SJCRH30 (cell line): ENCODE data around the gene ITCH. TPM values are rescaled to one million over a fixed set of nuclear protein-coding genes. Genes with fewer than 3 reads are reported as not detected.
"Not testable (repeated sequence)": the region's sequence is repeated elsewhere in the genome, so short reads cannot be mapped to it uniquely, and the experiment has no call there.

Experiments used
- DNase-seq, 2 experiments: peaks; one replicate each; pipeline ENCODE4 v3.0.0-alpha.2; 2015 to 2020
- H3K27ac ChIP-seq: fragments of 250-450 bp; sonication (Bioruptor Pico); 2 replicates; pipeline ENCODE4 v1.5.1; 2020; ENCODE audit warnings: mild to moderate bottlenecking, moderate library complexity
- H3K27me3 ChIP-seq: fragments of 250-450 bp; sonication (Bioruptor Pico); 2 replicates; pipeline ENCODE4 v1.5.1; 2020; ENCODE audit warnings: mild to moderate bottlenecking, moderate library complexity
- H3K36me3 ChIP-seq: fragments of 250-450 bp; sonication (Bioruptor Pico); 2 replicates; pipeline ENCODE4 v1.5.1; 2020; ENCODE audit warnings: mild to moderate bottlenecking, moderate library complexity
- H3K4me1 ChIP-seq: fragments of 250-450 bp; sonication (Bioruptor Pico); 2 replicates; pipeline ENCODE4 v1.5.1; 2020; ENCODE audit warnings: mild to moderate bottlenecking, moderate library complexity
- H3K4me3 ChIP-seq: fragments of 250-450 bp; sonication (Bioruptor Pico); 2 replicates; pipeline ENCODE4 v1.5.1; 2020; ENCODE audit warnings: mild to moderate bottlenecking, moderate library complexity
- H3K9me3 ChIP-seq: fragments of 250-450 bp; sonication (Bioruptor Pico); replicated peaks from 2 replicates; pipeline ENCODE4 v1.5.1; 2020; ENCODE audit warnings: mild to moderate bottlenecking, moderate library complexity
- total RNA-seq: library from RNA; depleted of rRNA; stranded (reverse); fragments of >200 nt; shearing (Covaris generic); gene quantifications from 2 replicates; pipeline ENCODE4 v1.2.3, GENCODE V29; 2014; rRNA removed

ITCH gene
- 89.5 and 91.1 TPM in 2 replicates for total RNA-seq

- Histone ChIP-seq H3K9me3 (no peaks in the 10 kb centered on the region), H3K27me3 (no peaks in the 10 kb centered on the region), H3K4me1 (peaks cover 5% of the 10 kb centered on the region; the same call in 1 of the 2 replicates), H3K36me3 (peaks cover 12% of the 10 kb centered on the region), H3K4me3 (peak within 1 kb of the TSS; percentile 80), H3K27ac (peak within 1 kb of the TSS; percentile 74)
- peak; percentile 99 for DNase-seq
These were observed at the start of gene ITCH for GRCh38 chr20:34363062-34363464. ITCH (plus strand) TSS chr20:34363273; CDS start chr20:34393812, 30,539 bp downstream.

- no peak overlapping the region for H3K27ac ChIP-seq
- DNase-seq: no peak
- no peaks in the 10 kb centered on the region for H3K9me3 ChIP-seq
- H3K36me3 ChIP-seq: no peaks in the 10 kb centered on the region
- H3K4me1 ChIP-seq: no peaks in the 10 kb centered on the region; the same call in 1 of the 2 replicates
- H3K27me3 ChIP-seq: no peaks in the 10 kb centered on the region
- no peak overlapping the region for H3K4me3 ChIP-seq
These were observed 47.8 kb upstream of the ITCH start for GRCh38 chr20:34315236-34315635.

GRCh38 chr20:34316196-34316814, 46.8 kb upstream of the ITCH start:
- Histone ChIP-seq H3K4me3 (no peak overlapping the region), H3K36me3 (no peaks in the 10 kb centered on the region), H3K27ac (no peak overlapping the region), H3K27me3 (no peaks in the 10 kb centered on the region), H3K9me3 (no peaks in the 10 kb centered on the region), H3K4me1 (peaks cover under 1% of the 10 kb centered on the region; the same call in 1 of the 2 replicates)
- DNase-seq: no peak

GRCh38 chr20:34318609-34319443, 44.2 kb upstream of the ITCH start:
- DNase-seq: no peak

GRCh38 chr20:34320861-34321260, 42.2 kb upstream of the ITCH start:
- no peak overlapping the region for H3K4me3 ChIP-seq
- no peaks in the 10 kb centered on the region for H3K9me3 ChIP-seq
- no peak for DNase-seq
- no peaks in the 10 kb centered on the region for H3K36me3 ChIP-seq
- no peaks in the 10 kb centered on the region for H3K27me3 ChIP-seq
- H3K4me1 ChIP-seq: peaks cover 33% of the 10 kb centered on the region
- H3K27ac ChIP-seq: no peak overlapping the region

More at GRCh38 chr20:34318609-34319443, 44.2 kb upstream of the ITCH start:
- no peaks in the 10 kb centered on the region for H3K36me3 ChIP-seq
- no peaks in the 10 kb centered on the region for H3K9me3 ChIP-seq
- H3K4me3 ChIP-seq: no peak overlapping the region
- H3K27me3 ChIP-seq: no peaks in the 10 kb centered on the region
- H3K4me1 ChIP-seq: peaks cover 24% of the 10 kb centered on the region
- no peak overlapping the region for H3K27ac ChIP-seq

- H3K27me3 ChIP-seq: no peaks in the 10 kb centered on the region
- no peaks in the 10 kb centered on the region for H3K9me3 ChIP-seq
- peak; percentile 95 to 99 for DNase-seq
- H3K4me1 ChIP-seq: peaks cover 33% of the 10 kb centered on the region
- peak overlapping the region; percentile 20 for H3K4me3 ChIP-seq
- H3K36me3 ChIP-seq: no peaks in the 10 kb centered on the region
- H3K27ac ChIP-seq: peak overlapping the region; percentile 96
These were observed 40.6 kb upstream of the ITCH start for GRCh38 chr20:34322267-34323105.

- no peaks in the 10 kb centered on the region for H3K36me3 ChIP-seq
- no peaks in the 10 kb centered on the region for H3K27me3 ChIP-seq
- H3K9me3 ChIP-seq: no peaks in the 10 kb centered on the region
- H3K4me3 ChIP-seq: no peak overlapping the region
- DNase-seq: no peak
- H3K4me1 ChIP-seq: peaks cover 33% of the 10 kb centered on the region
- H3K27ac ChIP-seq: no peak overlapping the region
These were observed 38.5 kb upstream of the ITCH start for GRCh38 chr20:34324541-34324940.

GRCh38 chr20:34328207-34328606, 34.9 kb upstream of the ITCH start:
- not testable (repeated sequence) for H3K27ac ChIP-seq, H3K27me3 ChIP-seq, H3K4me3 ChIP-seq, DNase-seq, H3K9me3 ChIP-seq, H3K36me3 ChIP-seq
- peaks cover 17% of the 10 kb centered on the region for H3K4me1 ChIP-seq

- no peaks in the 10 kb centered on the region for H3K36me3 ChIP-seq
These were observed 34.0 kb upstream of the ITCH start for GRCh38 chr20:34328928-34329677.

GRCh38 chr20:34330861-34331544, 32.1 kb upstream of the ITCH start:
- H3K9me3 ChIP-seq, DNase-seq, H3K4me3 ChIP-seq, H3K36me3 ChIP-seq, H3K27me3 ChIP-seq, H3K27ac ChIP-seq: not testable (repeated sequence)
- H3K4me1 ChIP-seq: peaks cover 18% of the 10 kb centered on the region

More at GRCh38 chr20:34328928-34329677, 34.0 kb upstream of the ITCH start:
- no peaks in the 10 kb centered on the region for H3K27me3 ChIP-seq
- H3K9me3 ChIP-seq: no peaks in the 10 kb centered on the region
- H3K4me3 ChIP-seq: no peak overlapping the region
- peaks cover 17% of the 10 kb centered on the region for H3K4me1 ChIP-seq
- no peak overlapping the region for H3K27ac ChIP-seq
- no peak for DNase-seq

GRCh38 chr20:34331838-34332237, 31.2 kb upstream of the ITCH start:
- no peaks in the 10 kb centered on the region for H3K9me3 ChIP-seq
- no peak overlapping the region for H3K4me3 ChIP-seq
- DNase-seq: no peak
- H3K27ac ChIP-seq: no peak overlapping the region
- H3K36me3 ChIP-seq: no peaks in the 10 kb centered on the region
- peaks cover 18% of the 10 kb centered on the region for H3K4me1 ChIP-seq
- H3K27me3 ChIP-seq: no peaks in the 10 kb centered on the region

GRCh38 chr20:34332262-34332920, 30.7 kb upstream of the ITCH start:
- H3K9me3 ChIP-seq: no peaks in the 10 kb centered on the region
- H3K27me3 ChIP-seq: no peaks in the 10 kb centered on the region
- H3K4me3 ChIP-seq: no peak overlapping the region
- H3K4me1 ChIP-seq: peaks cover 18% of the 10 kb centered on the region
- no peak for DNase-seq
- no peak overlapping the region for H3K27ac ChIP-seq
- H3K36me3 ChIP-seq: no peaks in the 10 kb centered on the region

GRCh38 chr20:34333786-34334185, 29.3 kb upstream of the ITCH start:
- H3K36me3 ChIP-seq: no peaks in the 10 kb centered on the region
- peak; percentile 22 to 32 for DNase-seq
- H3K9me3 ChIP-seq: no peaks in the 10 kb centered on the region

More at GRCh38 chr20:34333786-34334185, 29.3 kb upstream of the ITCH start:
- Histone ChIP-seq H3K27ac (peak overlapping the region; percentile 23; the same call in 1 of the 2 replicates), H3K4me1 (peaks cover 24% of the 10 kb centered on the region), H3K27me3 (no peaks in the 10 kb centered on the region), H3K4me3 (no peak overlapping the region)
